HT1080 (cell line): Measurements from ENCODE around the gene UMODL1. TPM values are rescaled to one million over a fixed set of nuclear protein-coding genes. Genes with fewer than 3 reads are reported as not detected.
A peak's percentile ranks its signal among the peaks of the same experiment; 100 is the strongest.

ENCODE experiments used
- DNase-seq: peaks from one replicate; pipeline ENCODE4 v3.0.0-alpha.2; 2015; ENCODE audit warnings: low read depth
- total RNA-seq: library from RNA; depleted of rRNA; stranded (reverse); fragments of >200 nt; shearing (Covaris generic); gene quantifications from 2 replicates; pipeline ENCODE4 v1.2.3, GENCODE V29; 2014

UMODL1 gene
- total RNA-seq, 1 experiment from 2014 or later: not detected

GRCh38 chr21:42038393-42038792 is 32.7 kb upstream of the UMODL1 start:
- DNase-seq: no peak

GRCh38 chr21:42038826-42039425 is 32.2 kb upstream of the UMODL1 start:
- DNase-seq: no peak

- DNase-seq: no peak
Observed at GRCh38 chr21:42039470-42039901, 31.6 kb upstream of the UMODL1 start.

- DNase-seq: no peak
Observed at GRCh38 chr21:42039911-42040351, 31.2 kb upstream of the UMODL1 start.

- DNase-seq: peak; percentile 98
Observed at GRCh38 chr21:42040411-42041180, 30.5 kb upstream of the UMODL1 start.

GRCh38 chr21:42041246-42041645 is 29.9 kb upstream of the UMODL1 start:
- DNase-seq: no peak

- DNase-seq: no peak
Observed at GRCh38 chr21:42041711-42042110, 29.4 kb upstream of the UMODL1 start.

- no peak for DNase-seq
Observed at GRCh38 chr21:42042651-42043050, 28.5 kb upstream of the UMODL1 start.

GRCh38 chr21:42043201-42043895 is 27.8 kb upstream of the UMODL1 start:
- no peak for DNase-seq

GRCh38 chr21:42043961-42044360 is 27.2 kb upstream of the UMODL1 start:
- no peak for DNase-seq

- DNase-seq: no peak
Observed at GRCh38 chr21:42044871-42045495, 26.1 kb upstream of the UMODL1 start.

GRCh38 chr21:42047821-42048613 is 23.1 kb upstream of the UMODL1 start:
- DNase-seq: peak; percentile 82

- no peak for DNase-seq
Observed at GRCh38 chr21:42048870-42049577, 22.1 kb upstream of the UMODL1 start.

- DNase-seq: no peak
Observed at GRCh38 chr21:42049578-42050430, 21.3 kb upstream of the UMODL1 start.

GRCh38 chr21:42051788-42052187 is 19.3 kb upstream of the UMODL1 start:
- DNase-seq: peak; percentile 39

GRCh38 chr21:42055425-42055824 is 15.7 kb upstream of the UMODL1 start:
- DNase-seq: no peak

- DNase-seq: no peak
Observed at GRCh38 chr21:42056468-42056867, 14.6 kb upstream of the UMODL1 start.

GRCh38 chr21:42056996-42057689 is 14.0 kb upstream of the UMODL1 start:
- DNase-seq: peak; percentile 29
